Measurements from ENCODE around the gene FRMD1. TPM values are rescaled to one million over a fixed set of nuclear protein-coding genes. Genes with fewer than 3 reads are reported as not detected.

Gene FRMD1
- polyA plus RNA-seq, 3 donors: not detected

GRCh38 chr6:168107191-168107983, 28.4 kb upstream of the FRMD1 start:
- Mint-ChIP-seq H3K4me3 (no peak overlapping the region), H3K4me1 (no peaks in the 10 kb centered on the region), H3K27ac (no peak overlapping the region), H3K27me3 (ENCODE audit: low read depth in 3 of 3) (peaks cover 17 to 22% (median 20%) of the 10 kb centered on the region in 3 donors), H3K36me3 (no peaks in the 10 kb centered on the region), H3K9me3 (peaks cover 0 to 2% (median 0%) of the 10 kb centered on the region in 7 donors)
- TF ChIP-seq, protein P1, sequence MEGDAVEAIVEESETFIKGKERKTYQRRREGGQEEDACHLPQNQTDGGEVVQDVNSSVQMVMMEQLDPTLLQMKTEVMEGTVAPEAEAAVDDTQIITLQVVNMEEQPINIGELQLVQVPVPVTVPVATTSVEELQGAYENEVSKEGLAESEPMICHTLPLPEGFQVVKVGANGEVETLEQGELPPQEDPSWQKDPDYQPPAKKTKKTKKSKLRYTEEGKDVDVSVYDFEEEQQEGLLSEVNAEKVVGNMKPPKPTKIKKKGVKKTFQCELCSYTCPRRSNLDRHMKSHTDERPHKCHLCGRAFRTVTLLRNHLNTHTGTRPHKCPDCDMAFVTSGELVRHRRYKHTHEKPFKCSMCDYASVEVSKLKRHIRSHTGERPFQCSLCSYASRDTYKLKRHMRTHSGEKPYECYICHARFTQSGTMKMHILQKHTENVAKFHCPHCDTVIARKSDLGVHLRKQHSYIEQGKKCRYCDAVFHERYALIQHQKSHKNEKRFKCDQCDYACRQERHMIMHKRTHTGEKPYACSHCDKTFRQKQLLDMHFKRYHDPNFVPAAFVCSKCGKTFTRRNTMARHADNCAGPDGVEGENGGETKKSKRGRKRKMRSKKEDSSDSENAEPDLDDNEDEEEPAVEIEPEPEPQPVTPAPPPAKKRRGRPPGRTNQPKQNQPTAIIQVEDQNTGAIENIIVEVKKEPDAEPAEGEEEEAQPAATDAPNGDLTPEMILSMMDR (IDR thresholded peaks at IDR 0.05): no peak
- H3K79me2 ChIP-seq (ENCODE audit: insufficient read depth, low read length): no peaks in the 10 kb centered on the region
- H3K9me3 ChIP-seq (replicated peaks in 1 of 2; ENCODE audit: control insufficient read depth in 1 of 2, insufficient read depth in 1 of 2, low read length in 2 of 2): no peaks in the 10 kb centered on the region
- no peaks in the 10 kb centered on the region for H3K36me3 ChIP-seq (replicated peaks in 1 of 2; ENCODE audit: control insufficient read depth in 1 of 2, insufficient read depth in 2 of 2, low read length in 2 of 2)
- no peak overlapping the region for H3K4me3 ChIP-seq (replicated peaks in 1 of 3; ENCODE audit: low read depth in 2 of 3, low read length in 3 of 3)
- peaks cover 7 to 15% of the 10 kb centered on the region in 2 donors for H3K27me3 ChIP-seq (ENCODE audit: control insufficient read depth in 2 of 2, insufficient read depth in 2 of 2, low read length in 2 of 2)
- H3K4me1 ChIP-seq (ENCODE audit: control insufficient read depth in 1 of 2, insufficient read depth in 2 of 2, low read length in 2 of 2): no peaks in the 10 kb centered on the region
- H2AFZ ChIP-seq (ENCODE audit: insufficient read depth, low read depth, low read length, poor library complexity, severe bottlenecking): no peak overlapping the region
- 70% methylated on average over 2 of the region's 8 CpGs for WGBS (ENCODE audit: insufficient coverage)
- intact Hi-C loops (cut with micrococcal nuclease): no loop called here
- no peak overlapping the region for H3K27ac ChIP-seq (ENCODE audit: low read depth in 1 of 2, low read length in 2 of 2)
- H3K4me2 ChIP-seq (replicated peaks; ENCODE audit: extremely low read depth, low read length, poor library complexity, severe bottlenecking): no peak overlapping the region
- H4K20me1 ChIP-seq (ENCODE audit: insufficient read depth, low read length): no peaks in the 10 kb centered on the region
- H3K9ac ChIP-seq (ENCODE audit: insufficient read depth, low read length, poor library complexity, severe bottlenecking): no peak overlapping the region
- DNase-seq: no peak

- Histone ChIP-seq H3K9me3 (replicated peaks in 1 of 2; ENCODE audit: control insufficient read depth in 1 of 2, insufficient read depth in 1 of 2, low read length in 2 of 2) (no peaks in the 10 kb centered on the region), H3K27ac (ENCODE audit: low read depth in 1 of 2, low read length in 2 of 2) (no peak overlapping the region), H3K79me2 (ENCODE audit: insufficient read depth, low read length) (no peaks in the 10 kb centered on the region), H3K27me3 (ENCODE audit: control insufficient read depth in 2 of 2, insufficient read depth in 2 of 2, low read length in 2 of 2) (peaks cover 11 to 22% of the 10 kb centered on the region in 2 donors), H3K4me1 (ENCODE audit: control insufficient read depth in 1 of 2, insufficient read depth in 2 of 2, low read length in 2 of 2) (no peaks in the 10 kb centered on the region), H4K20me1 (ENCODE audit: insufficient read depth, low read length) (no peaks in the 10 kb centered on the region), H3K9ac (ENCODE audit: insufficient read depth, low read length, poor library complexity, severe bottlenecking) (no peak overlapping the region), H3K36me3 (replicated peaks in 1 of 2; ENCODE audit: control insufficient read depth in 1 of 2, insufficient read depth in 2 of 2, low read length in 2 of 2) (no peaks in the 10 kb centered on the region), H2AFZ (ENCODE audit: insufficient read depth, low read depth, low read length, poor library complexity, severe bottlenecking) (no peak overlapping the region), H3K4me2 (replicated peaks; ENCODE audit: extremely low read depth, low read length, poor library complexity, severe bottlenecking) (no peak overlapping the region), H3K4me3 (replicated peaks in 1 of 3; ENCODE audit: low read depth in 2 of 3, low read length in 3 of 3) (no peak overlapping the region)
- intact Hi-C loops (cut with micrococcal nuclease): no loop called here
- Mint-ChIP-seq H3K4me3 (no peak overlapping the region), H3K36me3 (no peaks in the 10 kb centered on the region), H3K9me3 (peaks cover 0 to 2% (median 0%) of the 10 kb centered on the region in 7 donors), H3K27me3 (ENCODE audit: low read depth in 3 of 3) (peaks cover 24 to 29% (median 28%) of the 10 kb centered on the region in 3 donors), H3K4me1 (no peaks in the 10 kb centered on the region), H3K27ac (no peak overlapping the region)
- WGBS (ENCODE audit: insufficient coverage): no CpG with 5 or more reads among the region's 3 CpGs
- TF ChIP-seq, protein P1 (IDR thresholded peaks at IDR 0.05): no peak
- no peak for DNase-seq
Measured at GRCh38 chr6:168106633-168107005, 27.6 kb upstream of the FRMD1 start.

Data from CD14-positive monocyte (primary cell).